Activated B cell treated with CpG ODN at 0.5 μM for 24 hours (primary cell): ENCODE measurements around the gene ATP7A. TPM values are rescaled to one million over a fixed set of nuclear protein-coding genes. Genes with fewer than 3 reads are reported as not detected.
"Not testable (repeated sequence)": the region's sequence is repeated elsewhere in the genome, so short reads cannot be mapped to it uniquely, and the experiment has no call there.

Experiments
- ATAC-seq: fragments of 200-7000 bp; cut with Tn5 transposase; one replicate; pipeline ENCODE4 v1.10.0; 2021; ENCODE audit warnings: low read depth, mild to moderate bottlenecking, moderate library complexity
- CTCF ChIA-PET: fragments of 350-600 bp; sonication (Branson Sonifier 250); formaldehyde crosslinking; loops from one replicate; lab custom pipeline; 2021; ENCODE audit warnings: antibody characterized with exemption; lab: Charles Lee
- POLR2A ChIA-PET: fragments of 350-600 bp; sonication (Branson Sonifier 250); formaldehyde crosslinking; loops from one replicate; lab custom pipeline; 2021; ENCODE audit warnings: antibody characterized with exemption; lab: Charles Lee
- DNase-seq: peaks from one replicate; pipeline ENCODE4 v3.0.0; 2022
- H3K27ac Mint-ChIP-seq: one replicate; pipeline ENCODE4 v1.8.0; 2020; ENCODE audit warnings: mixed read lengths
- H3K27me3 Mint-ChIP-seq: one replicate; pipeline ENCODE4 v1.8.0; 2021; ENCODE audit warnings: mixed read lengths
- H3K36me3 Mint-ChIP-seq: one replicate; pipeline ENCODE4 v1.8.0; 2021; ENCODE audit warnings: low read depth, mixed read lengths
- H3K4me1 Mint-ChIP-seq: one replicate; pipeline ENCODE4 v1.8.0; 2021; ENCODE audit warnings: mixed read lengths
- H3K4me3 Mint-ChIP-seq: one replicate; pipeline ENCODE4 v1.8.0; 2020; ENCODE audit warnings: mild to moderate bottlenecking, mixed read lengths
- H3K9me3 Mint-ChIP-seq: one replicate; pipeline ENCODE4 v1.8.0; 2020; ENCODE audit warnings: mixed read lengths
- CTCF ChIP-seq: fragments of 200-600 bp; IDR thresholded peaks from one replicate; pipeline ENCODE4 v1.8.0; 2022; ENCODE audit warnings: antibody characterized with exemption, mild to moderate bottlenecking
- intact Hi-C: fragments of 100-400 bp; cut with micrococcal nuclease; formaldehyde crosslinking; loops from one replicate; pipeline ENCODE4 v1.15.1; 2024
- total RNA-seq: library from RNA; stranded (reverse); gene quantifications from 2 replicates; pipeline ENCODE4 v1.2.3, GENCODE V29; 2022

Gene ATP7A
- total RNA-seq, 1 donor from 2014 or later: 9.4 TPM

DNA sequence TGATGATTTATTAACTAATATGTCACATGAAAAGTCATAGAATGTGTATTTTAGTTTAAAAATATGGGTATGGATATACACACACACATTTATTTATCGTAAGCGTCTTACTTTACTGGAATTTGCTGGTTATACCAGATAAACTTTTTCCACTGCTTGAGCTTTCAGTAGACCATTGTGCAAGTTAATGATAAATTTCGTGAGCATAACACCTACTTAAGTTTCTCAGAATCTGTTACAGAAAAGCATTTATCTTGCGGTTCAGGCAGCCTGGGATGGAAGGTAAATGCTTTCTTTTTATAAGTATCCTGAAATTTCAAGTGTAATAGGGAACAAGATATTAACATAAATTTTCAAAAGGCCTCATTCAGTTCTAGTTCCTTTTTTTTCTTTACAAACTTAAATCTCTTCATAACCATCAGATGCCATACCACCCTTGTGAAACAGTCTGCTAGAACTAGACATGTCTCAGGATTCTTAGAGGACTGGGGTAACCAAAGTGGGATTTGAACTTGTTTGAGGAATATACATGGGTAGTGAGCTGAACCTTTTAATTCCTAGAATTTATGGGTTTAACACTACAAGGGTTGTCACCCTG lies 27.7 kb downstream of the ATP7A start:
- DNase-seq: no peak
- no peak for TF ChIP-seq CTCF
- H3K27ac Mint-ChIP-seq: no peak overlapping the region
- ChIA-PET CTCF (no interaction called here), POLR2A (no interaction called here)
- H3K36me3 Mint-ChIP-seq: no peaks in the 10 kb centered on the region
- H3K4me1 Mint-ChIP-seq: peaks cover 6% of the 10 kb centered on the region
- no peak for ATAC-seq
- no peaks in the 10 kb centered on the region for H3K9me3 Mint-ChIP-seq
- intact Hi-C loops: no loop called here
- H3K4me3 Mint-ChIP-seq: no peak overlapping the region
- H3K27me3 Mint-ChIP-seq: no peaks in the 10 kb centered on the region

GRCh38 chrX:77945031-77945430 lies 34.5 kb downstream of the ATP7A start:
- H3K4me3 Mint-ChIP-seq, CTCF ChIA-PET, H3K4me1 Mint-ChIP-seq, H3K27me3 Mint-ChIP-seq, intact Hi-C loops, H3K27ac Mint-ChIP-seq, H3K9me3 Mint-ChIP-seq, DNase-seq, H3K36me3 Mint-ChIP-seq, ATAC-seq, POLR2A ChIA-PET: not testable (repeated sequence)

- H3K4me1 Mint-ChIP-seq: peaks cover 6% of the 10 kb centered on the region
- intact Hi-C loops: no loop called here
- DNase-seq (no peak), ATAC-seq (no peak)
- H3K36me3 Mint-ChIP-seq: no peaks in the 10 kb centered on the region
- no peaks in the 10 kb centered on the region for H3K27me3 Mint-ChIP-seq
- no peak overlapping the region for H3K27ac Mint-ChIP-seq
- no peak overlapping the region for H3K4me3 Mint-ChIP-seq
- CTCF ChIA-PET: no interaction called here
- TF ChIP-seq CTCF: no peak
- POLR2A ChIA-PET: interaction anchor here (0.6 to 0.7 kb wide), 2 partner anchors 36 to 1518 kb away, joined by 3 to 7 read pairs; partner anchors contain the start of genes ATP7A and MAGEE1
- H3K9me3 Mint-ChIP-seq: no peaks in the 10 kb centered on the region
These were observed 35.5 kb downstream of the ATP7A start for GRCh38 chrX:77945910-77946545.

DNA sequence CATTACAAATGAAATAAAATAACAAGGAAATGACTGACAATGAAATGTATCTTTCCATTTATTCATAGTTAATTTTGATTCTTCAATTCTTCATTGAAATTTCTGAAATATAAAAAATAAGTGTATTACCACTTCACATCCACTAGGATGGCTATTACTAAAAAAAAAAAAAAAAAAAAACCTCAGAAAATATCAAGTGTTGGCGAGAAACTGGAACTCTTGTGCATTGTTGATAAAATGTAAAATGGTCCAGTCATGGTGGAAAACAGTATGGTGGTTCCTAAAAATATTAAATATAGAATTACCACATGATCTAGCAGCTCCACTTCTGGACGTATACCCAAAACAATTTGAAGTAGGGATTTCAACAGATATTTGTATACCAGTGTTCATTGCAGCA lies 36.1 kb downstream of the ATP7A start:
- no peak for ATAC-seq
- intact Hi-C loops: no loop called here
- no peak for DNase-seq
- Mint-ChIP-seq H3K4me1 (peaks cover 6% of the 10 kb centered on the region), H3K36me3 (no peaks in the 10 kb centered on the region), H3K27ac (no peak overlapping the region), H3K4me3 (no peak overlapping the region), H3K27me3 (no peaks in the 10 kb centered on the region), H3K9me3 (no peaks in the 10 kb centered on the region)
- ChIA-PET CTCF (no interaction called here), POLR2A (interaction anchor here (0.7 kb wide), 1 partner anchor 1519 kb away, joined by 7 read pairs; the partner anchor contains the start of gene MAGEE1)
- TF ChIP-seq CTCF: no peak

- POLR2A ChIA-PET: interaction anchor here (0.6 kb wide), 1 partner anchor 302 kb away, joined by 6 read pairs; no protein-coding TSS in a partner anchor
- H3K4me1 Mint-ChIP-seq: peaks cover 6% of the 10 kb centered on the region
- no peak for TF ChIP-seq CTCF
- no peak overlapping the region for H3K4me3 Mint-ChIP-seq
- no peaks in the 10 kb centered on the region for H3K27me3 Mint-ChIP-seq
- H3K9me3 Mint-ChIP-seq: no peaks in the 10 kb centered on the region
- ATAC-seq: no peak
- intact Hi-C loops: no loop called here
- CTCF ChIA-PET: no interaction called here
- H3K27ac Mint-ChIP-seq: no peak overlapping the region
- DNase-seq: no peak
- no peaks in the 10 kb centered on the region for H3K36me3 Mint-ChIP-seq
These were observed 39.3 kb downstream of the ATP7A start for GRCh38 chrX:77949840-77950239.
